Measurements from ENCODE around the gene NEDD8. TPM values are rescaled to one million over a fixed set of nuclear protein-coding genes. Genes with fewer than 3 reads are reported as not detected.

Gene NEDD8
- total and polyA plus RNA-seq, 8 donors = 85.4 to 244 (median 166) TPM; not detected in 1

GRCh38 chr14:24187539-24187915, 44.6 kb downstream of the NEDD8 start:
- Histone ChIP-seq H3K4me3 (peak overlapping the region in 2 of 4 donors; percentile 87 to 96), H3K9me3 (no peaks in the 10 kb centered on the region), H3K36me3 (peaks cover 41 to 78% (median 71%) of the 10 kb centered on the region in 4 donors), H3K27ac (peak overlapping the region in 3 of 5 donors; percentile 83 to 87 (median 86)), H3K27me3 (no peaks in the 10 kb centered on the region), H3K4me1 (peaks cover 13 to 44% (median 31%) of the 10 kb centered on the region in 4 donors)
- WGBS, 5 donors = 71 to 96% (median 84%) methylated on average over 1 to 2 of the region's 2 CpGs
- TF ChIP-seq POLR2AphosphoS5 (IDR thresholded peaks at IDR 0.05) (no peak), EP300 (IDR thresholded peaks at IDR 0.05) (no peak), POLR2A (IDR thresholded peaks at IDR 0.05) (no peak), CTCF (IDR thresholded peaks at IDR 0.05) (no peak)
- intact Hi-C loops (cut with DNase I; ENCODE audit: low total_unique reads) = no loop called here
- no peak for DNase-seq

GRCh38 chr14:24186831-24187538, 45.2 kb downstream of the NEDD8 start:
- H3K27me3 ChIP-seq = no peaks in the 10 kb centered on the region
- H3K4me3 ChIP-seq = peak overlapping the region in 1 of 4 donors; percentile 87
- TF ChIP-seq POLR2A (IDR thresholded peaks at IDR 0.05) (no peak), EP300 (IDR thresholded peaks at IDR 0.05) (no peak), POLR2AphosphoS5 (IDR thresholded peaks at IDR 0.05) (no peak), CTCF (IDR thresholded peaks at IDR 0.05) (no peak)
- WGBS, 5 donors = 89 to 99% (median 93%) methylated on average over 7 to 10 of the region's 10 CpGs
- peaks cover 13 to 38% (median 26%) of the 10 kb centered on the region in 4 donors for H3K4me1 ChIP-seq
- no peaks in the 10 kb centered on the region for H3K9me3 ChIP-seq
- H3K27ac ChIP-seq = no peak overlapping the region
- intact Hi-C loops (cut with DNase I; ENCODE audit: low total_unique reads) = no loop called here
- peaks cover 46 to 78% (median 71%) of the 10 kb centered on the region in 4 donors for H3K36me3 ChIP-seq
- no peak for DNase-seq

- no peaks in the 10 kb centered on the region for H3K27me3 ChIP-seq
- H3K4me3 ChIP-seq = no peak overlapping the region
- no peak for DNase-seq
- H3K9me3 ChIP-seq = no peaks in the 10 kb centered on the region
- peaks cover 47 to 79% (median 73%) of the 10 kb centered on the region in 4 donors for H3K36me3 ChIP-seq
- H3K4me1 ChIP-seq = peaks cover 13 to 29% (median 26%) of the 10 kb centered on the region in 4 donors
- WGBS, 5 donors = 90 to 96% (median 91%) methylated on average over 7 to 11 of the region's 11 CpGs
- TF ChIP-seq POLR2AphosphoS5 (IDR thresholded peaks at IDR 0.05) = no peak
- no peak for TF ChIP-seq CTCF (IDR thresholded peaks at IDR 0.05)
- TF ChIP-seq POLR2A (IDR thresholded peaks at IDR 0.05) = no peak
- no peak for TF ChIP-seq EP300 (IDR thresholded peaks at IDR 0.05)
- intact Hi-C loops (cut with DNase I; ENCODE audit: low total_unique reads) = no loop called here
- H3K27ac ChIP-seq = no peak overlapping the region
Measured at GRCh38 chr14:24185741-24186140, 46.4 kb downstream of the NEDD8 start.

- WGBS, 5 donors = 93 to 97% (median 94%) methylated on average over 7 of the region's 7 CpGs
- DNase-seq = no peak
- intact Hi-C loops (cut with DNase I; ENCODE audit: low total_unique reads) = no loop called here
- Histone ChIP-seq H3K9me3 (no peaks in the 10 kb centered on the region), H3K4me3 (no peak overlapping the region), H3K27ac (no peak overlapping the region), H3K27me3 (no peaks in the 10 kb centered on the region), H3K36me3 (peaks cover 53 to 79% (median 74%) of the 10 kb centered on the region in 4 donors), H3K4me1 (peaks cover 13 to 33% (median 27%) of the 10 kb centered on the region in 4 donors)
- no peak for TF ChIP-seq EP300 (IDR thresholded peaks at IDR 0.05)
- TF ChIP-seq POLR2AphosphoS5 (IDR thresholded peaks at IDR 0.05) = no peak
- no peak for TF ChIP-seq CTCF (IDR thresholded peaks at IDR 0.05)
- TF ChIP-seq POLR2A (IDR thresholded peaks at IDR 0.05) = no peak
Measured at GRCh38 chr14:24185026-24185425, 47.1 kb downstream of the NEDD8 start.
